K562 (cell line): ENCODE data around the gene NUDT12. TPM values are rescaled to one million over a fixed set of nuclear protein-coding genes. Genes with fewer than 3 reads are reported as not detected.

Source experiments
- ATAC-seq: fragments of 200-7000 bp; cut with Tn5 transposase; 3 replicates; pipeline ENCODE4 v1.9.1; 2020; ENCODE audit warnings: moderate library complexity
- BruUV-seq: library from RNA; stranded (reverse); fragments of 400-500 nt; replicated peaks from 2 replicates; lab custom pipeline; 2021; lab: Mats Ljungman, UMichigan
- CTCF ChIA-PET: fragments of 300-600 bp; formaldehyde crosslinking; extraction: SDS; loops from one replicate; lab custom pipeline; 2021; ENCODE audit warnings: low intra/inter-chr PET ratio; lab: Yijun Ruan, JAX
- POLR2A ChIA-PET: fragments of 300-600, 350-650 bp; sonication (Branson Sonifier 250); formaldehyde crosslinking; extraction: SDS; loops from one replicate; lab custom pipeline; 2021; ENCODE audit warnings: antibody characterized with exemption, inconsistent platforms; lab: Yijun Ruan, JAX
- DNase-seq, 4 experiments: peaks; one replicate each; pipeline versions ENCODE4 v3.0.0 to v3.0.0-alpha.2; 2011 to 2018; ENCODE audit warnings: low spot score in 3 of 4, mixed read lengths in 3 of 4; ENCODE audit errors: extremely low read depth in 1 of 4
- FAIRE-seq: peaks from 2 replicates; lab custom pipeline; 2011; peaks lifted over from hg19 to GRCh38; lab: Jason Lieb, UNC
- H2AFZ ChIP-seq: 2 replicates; pipeline ENCODE4 v1.6.0; 2011; ENCODE audit warnings: low read depth, low read length, control low read depth, inconsistent platforms
- H3K27ac ChIP-seq: fragments of 200-600 bp; 3 replicates; pipeline ENCODE4 v1.8.0; 2011; ENCODE audit warnings: low read depth, mild to moderate bottlenecking, control low read depth, inconsistent platforms, low read length, moderate library complexity, mixed read lengths; ENCODE audit errors: extremely low read depth
- H3K27me3 ChIP-seq, 2 experiments: fragments of 300-600 bp in 1 of 2; 2 replicates in 1 of 2; 3 replicates in 1 of 2; pipeline versions ENCODE4 v1.6.0 to v1.8.0; 2011; ENCODE audit warnings: inconsistent platforms in 2 of 2, low read length in 2 of 2, mild to moderate bottlenecking in 1 of 2, mixed read lengths in 1 of 2, moderate library complexity in 1 of 2; ENCODE audit not compliant: control insufficient read depth in 2 of 2, insufficient read depth in 2 of 2
- H3K36me3 ChIP-seq: fragments of 300-600 bp; 3 replicates; pipeline ENCODE4 v1.8.0; 2011; ENCODE audit warnings: mild to moderate bottlenecking, low read length, inconsistent platforms; ENCODE audit not compliant: control insufficient read depth, insufficient read depth
- H3K4me1 ChIP-seq, 2 experiments: fragments of 200-600 bp in 1 of 2; replicated peaks in 1 of 2; 2 replicates in 1 of 2; 3 replicates in 1 of 2; pipeline versions ENCODE4 v1.5.1 to v1.8.0; 2011; ENCODE audit warnings: inconsistent platforms in 2 of 2, low read length in 2 of 2, mild to moderate bottlenecking in 1 of 2, mixed read lengths in 1 of 2, moderate library complexity in 1 of 2; ENCODE audit not compliant: control insufficient read depth in 2 of 2, insufficient read depth in 2 of 2
- H3K4me2 ChIP-seq: 2 replicates; pipeline ENCODE4 v1.6.1; 2011; ENCODE audit warnings: low read length, control low read depth, inconsistent platforms, mixed read lengths; ENCODE audit not compliant: insufficient read depth
- H3K4me3 ChIP-seq: fragments of 200-600 bp; sonication (generic), shearing (Covaris generic); 2 replicates; pipeline ENCODE4 v1.5.1; 2016; ENCODE audit warnings: control low read depth, inconsistent platforms
- H3K79me2 ChIP-seq: fragments of 200-600 bp; 3 replicates; pipeline ENCODE4 v1.8.0; 2011; ENCODE audit warnings: low read length, inconsistent platforms; ENCODE audit not compliant: control insufficient read depth, insufficient read depth
- H3K9ac ChIP-seq, 2 experiments: 2 replicates each; pipeline versions ENCODE4 v1.6.0 to v1.6.1; 2011; ENCODE audit warnings: low read depth in 2 of 2, low read length in 2 of 2, control low read depth in 1 of 2, inconsistent platforms in 1 of 2, mild to moderate bottlenecking in 1 of 2, mixed read lengths in 1 of 2; ENCODE audit not compliant: insufficient read depth in 1 of 2
- H3K9me1 ChIP-seq: one replicate; pipeline ENCODE4 v1.6.0; 2011; ENCODE audit warnings: inconsistent platforms, mild to moderate bottlenecking, low read length, moderate library complexity; ENCODE audit not compliant: control insufficient read depth, insufficient read depth
- H3K9me3 ChIP-seq: replicated peaks from 2 replicates; pipeline ENCODE4 v1.5.1; 2011; ENCODE audit warnings: low read depth, low read length, inconsistent platforms; ENCODE audit not compliant: control insufficient read depth, insufficient read depth
- H4K20me1 ChIP-seq: replicated peaks from 2 replicates; pipeline ENCODE4 v1.6.1; 2011; ENCODE audit warnings: low read length, inconsistent platforms, mixed read lengths; ENCODE audit not compliant: control insufficient read depth, insufficient read depth
- CUX1 ChIP-seq: fragments of 200-800 bp; sonication (Bioruptor generic); IDR thresholded peaks from 2 replicates; pipeline ENCODE4 v1.6.1; 2016; ENCODE audit warnings: missing genetic modification characterization, missing compliant biosample characterization
- EGR1 ChIP-seq: fragments of 450-650 bp; conservative IDR thresholded peaks from 2 replicates; pipeline ENCODE4 v1.6.1; 2017; ENCODE audit warnings: mild to moderate bottlenecking
- MAFF ChIP-seq: IDR thresholded peaks from 2 replicates; pipeline ENCODE4 v1.6.1; 2012; ENCODE audit warnings: low read length, improper control_type of control experiment
- MAFG ChIP-seq: fragments of 450-650 bp; conservative IDR thresholded peaks from 2 replicates; pipeline ENCODE4 v1.6.1; 2016; ENCODE audit warnings: missing genetic modification characterization, missing compliant biosample characterization
- NFE2 ChIP-seq: IDR thresholded peaks from 2 replicates; pipeline ENCODE4 v1.6.1; 2014; ENCODE audit warnings: antibody characterized with exemption, low read depth
- NFE2L1 ChIP-seq: fragments of 450-650 bp; IDR thresholded peaks from 2 replicates; pipeline ENCODE4 v1.6.1; 2016; ENCODE audit warnings: missing genetic modification characterization, low read depth, mild to moderate bottlenecking, missing compliant biosample characterization, moderate library complexity, borderline replicate concordance
- POLR2H ChIP-seq: IDR thresholded peaks from 2 replicates; pipeline ENCODE4 v1.6.1; 2016; ENCODE audit warnings: missing genetic modification characterization, low read depth, mild to moderate bottlenecking, control low read depth, missing compliant biosample characterization, moderate library complexity
- RBM22 ChIP-seq: fragments of 200-400 bp; formaldehyde crosslinking; IDR thresholded peaks from 2 replicates; pipeline ENCODE4 v1.6.1; 2018; ENCODE audit warnings: low read length, low read depth; ENCODE audit not compliant: poor library complexity, severe bottlenecking
- TAF15 ChIP-seq: fragments of 200-400 bp; formaldehyde crosslinking; IDR thresholded peaks from 2 replicates; pipeline ENCODE4 v1.6.1; 2017; ENCODE audit warnings: mild to moderate bottlenecking, low read depth, low read length, moderate library complexity
- ZNF311 ChIP-seq: fragments of 250-450 bp; sonication (Bioruptor Pico); IDR thresholded peaks from 2 replicates; pipeline ENCODE4 v1.4.0; 2020; ENCODE audit warnings: mild to moderate bottlenecking, moderate library complexity
- ZNF316 ChIP-seq: fragments of 450-650 bp; IDR thresholded peaks from 2 replicates; pipeline ENCODE4 v1.6.1; 2016
- ZNF561 ChIP-seq: fragments of 450-650 bp; formaldehyde crosslinking; conservative IDR thresholded peaks from 2 replicates; pipeline ENCODE4 v1.4.0; 2020; ENCODE audit warnings: mild to moderate bottlenecking, moderate library complexity
- WGBS: fragments of 100-300 bp; shearing (Covaris generic); methylation state at CpG from one replicate; pipeline ENCODE4 v1.1.6; 2016; ENCODE audit warnings: low coverage, mixed read lengths; ENCODE audit not compliant: insufficient coverage; ENCODE audit errors: missing lambda C conversion rate; 5-methylcytosine and 5-hydroxymethylcytosine counted together
- in situ Hi-C: fragments of 300-500 bp; cut with MboI; formaldehyde crosslinking; loops from 4 replicates; pipeline ENCODE4 v1.15.0; 2018; ENCODE audit warnings: inconsistent platforms, mixed read lengths
- intact Hi-C: fragments of 100-400 bp; cut with micrococcal nuclease; formaldehyde crosslinking; loops from 2 replicates; pipeline ENCODE4 v1.14.2; 2022
- polyA plus RNA-seq, 8 experiments: library from polyadenylated mRNA; depleted of rRNA in 4 of 8; stranded (reverse) in 5 of 8; unstranded in 3 of 8; fragments of >200 nt; fragmentation: Nextera tagmentation in 2 of 8; fragmentation: Illumina TruSeq in 1 of 8; extraction: Ambion mirVana in 2 of 8; extraction: Trizol in 1 of 8; gene quantifications; 2 replicates each; pipeline versions ENCODE4 v1.2.1 to v1.2.3, GENCODE V29; 2011 to 2014; ENCODE audit warnings: inconsistent platforms in 1 of 8, missing spikeins in 1 of 8
- total RNA-seq, 7 experiments: library from RNA; depleted of rRNA in 6 of 7; stranded (reverse); fragments of >200 nt in 6 of 7; fragmentation: Illumina TruSeq in 2 of 7; extraction: Trizol in 2 of 7; gene quantifications; 2 replicates each; pipeline versions ENCODE4 v1.2.1 to v1.2.3, GENCODE V29; 2011 to 2021; ENCODE audit warnings: low replicate concordance in 1 of 7
- TF ChIP-seq, protein P1 (sequence below): fragments of 450-650 bp; formaldehyde crosslinking; IDR thresholded peaks from 2 replicates; pipeline ENCODE4 v1.4.0; 2022; ENCODE audit warnings: missing genetic modification characterization

Gene NUDT12
- total and polyA plus RNA-seq, 9 of the 15 experiments (the other 6 are each of a cell fraction or from before 2014, with no cell fraction given) = 10.9 to 27.2 (median 18.5) TPM

GRCh38 chr5:103589776-103590175, 27.2 kb upstream of the NUDT12 start (continued):
- no peak for TF ChIP-seq RBM22

DNA sequence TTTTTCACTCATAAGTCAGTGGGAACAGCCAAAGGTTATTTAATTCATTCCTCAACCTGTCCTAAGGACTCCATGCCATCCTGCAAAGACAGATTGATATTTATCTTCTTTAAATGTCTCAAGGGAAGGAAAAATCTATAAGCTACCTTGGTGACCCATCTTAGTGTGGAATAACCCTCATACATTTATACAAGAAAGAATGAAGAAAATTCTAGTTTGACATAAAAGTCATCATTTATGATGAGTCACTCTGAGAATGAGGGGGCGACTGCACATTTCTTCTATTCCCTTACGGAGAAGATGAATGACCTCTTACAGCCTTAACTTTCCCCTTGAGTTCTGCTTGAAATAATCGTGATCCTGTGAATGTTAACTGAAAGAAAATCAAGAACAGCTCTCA, 26.8 kb upstream of the NUDT12 start:
- in situ Hi-C loops = no loop called here
- Histone ChIP-seq H3K9me1 (no peaks in the 10 kb centered on the region), H3K9me3 (no peaks in the 10 kb centered on the region), H4K20me1 (no peaks in the 10 kb centered on the region), H2AFZ (peak overlapping the region; percentile 47; the same call in 1 of the 2 replicates), H3K4me3 (no peak overlapping the region), H3K36me3 (no peaks in the 10 kb centered on the region), H3K4me2 (no peak overlapping the region), H3K79me2 (no peaks in the 10 kb centered on the region)
- BruUV-seq = no TSS peak
- DNase-seq (no peak), FAIRE-seq (no peak), ATAC-seq (no peak)
- CTCF ChIA-PET = no interaction called here
- WGBS = 15% methylated on average over 3 of the region's 3 CpGs
- TF ChIP-seq TAF15 (no peak), CUX1 (no peak), NFE2 (peak; percentile 55), MAFF (peak; percentile 23; the same call in 1 of the 2 replicates), NFE2L1 (tag) (peak; percentile 6; the same call in 1 of the 2 replicates), MAFG (tag) (peak; percentile 43), ZNF316 (peak; percentile 37; the same call in 1 of the 2 replicates), POLR2H (tag) (no peak), EGR1 (peak; percentile 61), ZNF561 (CRISPR knock-in tag) (no peak), ZNF311 (CRISPR knock-in tag) (no peak)
- TF ChIP-seq, protein P1, sequence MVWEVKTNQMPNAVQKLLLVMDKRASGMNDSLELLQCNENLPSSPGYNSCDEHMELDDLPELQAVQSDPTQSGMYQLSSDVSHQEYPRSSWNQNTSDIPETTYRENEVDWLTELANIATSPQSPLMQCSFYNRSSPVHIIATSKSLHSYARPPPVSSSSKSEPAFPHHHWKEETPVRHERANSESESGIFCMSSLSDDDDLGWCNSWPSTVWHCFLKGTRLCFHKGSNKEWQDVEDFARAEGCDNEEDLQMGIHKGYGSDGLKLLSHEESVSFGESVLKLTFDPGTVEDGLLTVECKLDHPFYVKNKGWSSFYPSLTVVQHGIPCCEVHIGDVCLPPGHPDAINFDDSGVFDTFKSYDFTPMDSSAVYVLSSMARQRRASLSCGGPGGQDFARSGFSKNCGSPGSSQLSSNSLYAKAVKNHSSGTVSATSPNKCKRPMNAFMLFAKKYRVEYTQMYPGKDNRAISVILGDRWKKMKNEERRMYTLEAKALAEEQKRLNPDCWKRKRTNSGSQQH (CRISPR knock-in tag) = no peak
- TF ChIP-seq, all 486 proteins: peak for 6
- POLR2A ChIA-PET = interaction anchor here (0.9 kb wide), 1 partner anchor 13 kb away, joined by 3 read pairs; no protein-coding TSS in a partner anchor
- no peaks in the 10 kb centered on the region for H3K4me1 ChIP-seq
- no peak overlapping the region for H3K27ac ChIP-seq
- no peak overlapping the region for H3K9ac ChIP-seq
- no peaks in the 10 kb centered on the region for H3K27me3 ChIP-seq
- intact Hi-C loops = loop anchor here (5.0 to 10.0 kb wide), 3 partner anchors 118 to 495 kb away; no protein-coding TSS in a partner anchor
